ENCODE measurements around the gene RGS3.

Gene RGS3

GRCh38 chr9:113573959-113574352, 110.4 kb downstream of the RGS3 start:
- in situ Hi-C loops (cut with MboI; ENCODE audit: low pct_unique_long_range_greater_than_20kb, low sequenced_read_pairs) = no loop called here
- no peak for DNase-seq

- no peak for DNase-seq
- in situ Hi-C loops (cut with MboI; ENCODE audit: low pct_unique_long_range_greater_than_20kb, low sequenced_read_pairs) = no loop called here
These were observed 111.1 kb downstream of the RGS3 start for GRCh38 chr9:113574441-113575262.

GRCh38 chr9:113577525-113578261, 114.2 kb downstream of the RGS3 start:
- in situ Hi-C loops (cut with MboI; ENCODE audit: low pct_unique_long_range_greater_than_20kb, low sequenced_read_pairs) = no loop called here
- no peak for DNase-seq

GRCh38 chr9:113578279-113578865, 114.8 kb downstream of the RGS3 start:
- no peak for DNase-seq
- in situ Hi-C loops (cut with MboI; ENCODE audit: low pct_unique_long_range_greater_than_20kb, low sequenced_read_pairs) = no loop called here

- in situ Hi-C loops (cut with MboI; ENCODE audit: low pct_unique_long_range_greater_than_20kb, low sequenced_read_pairs) = no loop called here
- peak; percentile 50 for DNase-seq
These were observed 115.4 kb downstream of the RGS3 start for GRCh38 chr9:113578882-113579282.

GRCh38 chr9:113579283-113580040, 115.9 kb downstream of the RGS3 start:
- peak; percentile 39 for DNase-seq
- in situ Hi-C loops (cut with MboI; ENCODE audit: low pct_unique_long_range_greater_than_20kb, low sequenced_read_pairs) = no loop called here

GRCh38 chr9:113580041-113580953, 116.8 kb downstream of the RGS3 start:
- in situ Hi-C loops (cut with MboI; ENCODE audit: low pct_unique_long_range_greater_than_20kb, low sequenced_read_pairs) = no loop called here

GRCh38 chr9:113580954-113581311, 117.4 kb downstream of the RGS3 start:
- no peak for DNase-seq
- in situ Hi-C loops (cut with MboI; ENCODE audit: low pct_unique_long_range_greater_than_20kb, low sequenced_read_pairs) = no loop called here

More at GRCh38 chr9:113580041-113580953, 116.8 kb downstream of the RGS3 start:
- no peak for DNase-seq

- in situ Hi-C loops (cut with MboI; ENCODE audit: low pct_unique_long_range_greater_than_20kb, low sequenced_read_pairs) = no loop called here
- DNase-seq = no peak
These were observed 118.6 kb downstream of the RGS3 start for GRCh38 chr9:113581865-113582697.

- in situ Hi-C loops (cut with MboI; ENCODE audit: low pct_unique_long_range_greater_than_20kb, low sequenced_read_pairs) = no loop called here
These were observed 119.2 kb downstream of the RGS3 start for GRCh38 chr9:113582698-113583200.

GRCh38 chr9:113583511-113584427, 120.2 kb downstream of the RGS3 start:
- in situ Hi-C loops (cut with MboI; ENCODE audit: low pct_unique_long_range_greater_than_20kb, low sequenced_read_pairs) = no loop called here
- DNase-seq = no peak

More at GRCh38 chr9:113582698-113583200, 119.2 kb downstream of the RGS3 start:
- no peak for DNase-seq

- in situ Hi-C loops (cut with MboI; ENCODE audit: low pct_unique_long_range_greater_than_20kb, low sequenced_read_pairs) = no loop called here
- DNase-seq = no peak
These were observed 121.0 kb downstream of the RGS3 start for GRCh38 chr9:113584428-113585084.

- no peak for DNase-seq
- in situ Hi-C loops (cut with MboI; ENCODE audit: low pct_unique_long_range_greater_than_20kb, low sequenced_read_pairs) = no loop called here
These were observed 121.5 kb downstream of the RGS3 start for GRCh38 chr9:113585085-113585442.

GRCh38 chr9:113585555-113585954, 122.0 kb downstream of the RGS3 start:
- in situ Hi-C loops (cut with MboI; ENCODE audit: low pct_unique_long_range_greater_than_20kb, low sequenced_read_pairs) = no loop called here

GRCh38 chr9:113587471-113588031, 124.0 kb downstream of the RGS3 start:
- in situ Hi-C loops (cut with MboI; ENCODE audit: low pct_unique_long_range_greater_than_20kb, low sequenced_read_pairs) = no loop called here
- peak; percentile 58 for DNase-seq

More at GRCh38 chr9:113585555-113585954, 122.0 kb downstream of the RGS3 start:
- no peak for DNase-seq
